Neuronal stem cell (in vitro differentiated cells): Measurements from ENCODE around the gene ST3GAL2.
A peak's percentile ranks its signal among the peaks of the same experiment; 100 is the strongest.

Experiments used
- DNase-seq: peaks from one replicate; pipeline ENCODE4 v3.0.0-alpha.2; 2013; ENCODE audit warnings: low spot score
- H2AFZ ChIP-seq: one replicate; pipeline ENCODE4 v1.6.1; 2013; ENCODE audit warnings: mild to moderate bottlenecking, low read length, inconsistent platforms
- H2AK5ac ChIP-seq: 2 replicates; pipeline ENCODE4 v1.6.1; 2013; ENCODE audit warnings: low read depth, mild to moderate bottlenecking, inconsistent platforms, low read length, moderate library complexity, mixed read lengths
- H2BK120ac ChIP-seq: 2 replicates; pipeline ENCODE4 v1.6.1; 2013; ENCODE audit warnings: low read depth, mild to moderate bottlenecking, inconsistent platforms, low read length, moderate library complexity, mixed read lengths
- H2BK12ac ChIP-seq: one replicate; pipeline ENCODE4 v1.6.1; 2013; ENCODE audit warnings: low read length, inconsistent platforms
- H2BK15ac ChIP-seq: 2 replicates; pipeline ENCODE4 v1.6.1; 2013; ENCODE audit warnings: mild to moderate bottlenecking, low read length, inconsistent platforms, mixed read lengths
- H2BK5ac ChIP-seq: one replicate; pipeline ENCODE4 v1.6.1; 2013; ENCODE audit warnings: inconsistent platforms, mild to moderate bottlenecking, low read length, moderate library complexity
- H3K14ac ChIP-seq: one replicate; pipeline ENCODE4 v1.6.1; 2013; ENCODE audit warnings: low read length, inconsistent platforms
- H3K18ac ChIP-seq: 2 replicates; pipeline ENCODE4 v1.6.1; 2013; ENCODE audit warnings: low read length, inconsistent platforms
- H3K23ac ChIP-seq: 2 replicates; pipeline ENCODE4 v1.6.1; 2013; ENCODE audit warnings: low read depth, mild to moderate bottlenecking, mixed read lengths, low read length, inconsistent platforms; ENCODE audit not compliant: poor library complexity
- H3K27ac ChIP-seq: replicated peaks from 3 replicates; pipeline ENCODE4 v1.5.1; 2013; ENCODE audit warnings: low read length, inconsistent platforms
- H3K27me3 ChIP-seq, 3 experiments: 2 replicates each; pipeline ENCODE4 v1.6.1; 2013; ENCODE audit warnings: low read length in 3 of 3, mild to moderate bottlenecking in 2 of 3, inconsistent platforms in 1 of 3, low read depth in 1 of 3, mixed read lengths in 1 of 3, moderate library complexity in 1 of 3; ENCODE audit not compliant: control insufficient read depth in 3 of 3, insufficient read depth in 3 of 3
- H3K36me3 ChIP-seq, 2 donors: replicated peaks in 1 of 2; 2 replicates each; pipeline ENCODE4 v1.6.1; 2013; ENCODE audit warnings: low read length in 2 of 2; ENCODE audit not compliant: control insufficient read depth in 2 of 2, insufficient read depth in 2 of 2
- H3K4ac ChIP-seq: 2 replicates; pipeline ENCODE4 v1.6.1; 2013; ENCODE audit warnings: inconsistent platforms, mild to moderate bottlenecking, low read length, moderate library complexity
- H3K4me1 ChIP-seq, 2 donors: 1 replicate in 1 of 2; 2 replicates in 1 of 2; pipeline ENCODE4 v1.6.1; 2013; ENCODE audit warnings: low read length in 2 of 2, low read depth in 1 of 2; ENCODE audit not compliant: control insufficient read depth in 2 of 2, insufficient read depth in 1 of 2
- H3K4me2 ChIP-seq: one replicate; pipeline ENCODE4 v1.6.1; 2013; ENCODE audit warnings: mild to moderate bottlenecking, low read length, inconsistent platforms; ENCODE audit not compliant: insufficient read depth, poor library complexity, severe bottlenecking
- H3K4me3 ChIP-seq, 2 donors: 2 replicates each; pipeline ENCODE4 v1.5.1; 2013; ENCODE audit warnings: low read length in 2 of 2, mild to moderate bottlenecking in 2 of 2, inconsistent platforms in 1 of 2, moderate library complexity in 1 of 2
- H3K79me1 ChIP-seq: one replicate; pipeline ENCODE4 v1.6.1; 2013; ENCODE audit warnings: low read depth, mild to moderate bottlenecking, inconsistent platforms, low read length, moderate library complexity
- H3K9ac ChIP-seq: one replicate; pipeline ENCODE4 v1.6.1; 2013; ENCODE audit warnings: mild to moderate bottlenecking, low read depth, low read length, inconsistent platforms; ENCODE audit not compliant: poor library complexity
- H3K9me3 ChIP-seq, 2 donors: replicated peaks in 1 of 2; 2 replicates each; pipeline versions ENCODE3 to v1.6.1; 2013; ENCODE audit warnings: low read length in 2 of 2, mild to moderate bottlenecking in 2 of 2, inconsistent platforms in 1 of 2, low read depth in 1 of 2, mixed read lengths in 1 of 2, moderate library complexity in 1 of 2; ENCODE audit not compliant: control insufficient read depth in 2 of 2, insufficient read depth in 1 of 2
- H4K8ac ChIP-seq: one replicate; pipeline ENCODE4 v1.6.1; 2013; ENCODE audit warnings: low read depth, mild to moderate bottlenecking, inconsistent platforms, low read length, moderate library complexity
- H4K91ac ChIP-seq: one replicate; pipeline ENCODE4 v1.6.1; 2013; ENCODE audit warnings: low read length, low read depth, mild to moderate bottlenecking, inconsistent platforms; ENCODE audit not compliant: poor library complexity
- WGBS, 2 donors: extraction: QIAGEN DNeasy Blood & Tissue Kit; methylation state at CpG; one replicate each; pipeline ENCODE4 v1.1.7; 2013; ENCODE audit warnings: missing lambda C conversion rate in 2 of 2, mixed read lengths in 1 of 2; ENCODE audit not compliant: insufficient read length in 2 of 2, insufficient replicate concordance in 1 of 2; ENCODE audit errors: extremely low coverage in 2 of 2; 5-methylcytosine and 5-hydroxymethylcytosine counted together

The ST3GAL2 gene

GRCh38 chr16:70470141-70470926, 31.4 kb upstream of the ST3GAL2 start:
- DNase-seq = no peak
- peaks cover 2% of the 10 kb centered on the region for H3K79me1 ChIP-seq
- H2AFZ ChIP-seq = no peak overlapping the region

GRCh38 chr16:70468776-70469525, 30.1 kb upstream of the ST3GAL2 start:
- Histone ChIP-seq H3K9me3 (no peaks in the 10 kb centered on the region), H3K36me3 (no peaks in the 10 kb centered on the region), H3K9ac (no peak overlapping the region), H2AK5ac (no peak overlapping the region), H2BK15ac (no peak overlapping the region), H3K79me1 (peaks cover under 1% of the 10 kb centered on the region), H2BK120ac (no peak overlapping the region), H3K27me3 (no peaks in the 10 kb centered on the region), H4K91ac (no peak overlapping the region), H4K8ac (no peak overlapping the region), H3K4ac (no peak overlapping the region), H2AFZ (no peak overlapping the region), H3K14ac (no peak overlapping the region), H3K23ac (no peak overlapping the region), H2BK5ac (no peak overlapping the region), H3K18ac (no peak overlapping the region), H3K27ac (no peak overlapping the region), H3K4me3 (no peak overlapping the region), H3K4me1 (peaks cover 0 to 7% of the 10 kb centered on the region in 2 donors), H2BK12ac (no peak overlapping the region), H3K4me2 (no peak overlapping the region)
- WGBS, 2 donors = no CpG with 5 or more reads among the region's 16 CpGs
- no peak for DNase-seq

More at GRCh38 chr16:70470141-70470926, 31.4 kb upstream of the ST3GAL2 start:
- WGBS, 2 donors = no CpG with 5 or more reads among the region's 10 CpGs
- peak overlapping the region; percentile 89 for H3K23ac ChIP-seq
- H3K14ac ChIP-seq = no peak overlapping the region
- no peaks in the 10 kb centered on the region for H3K9me3 ChIP-seq
- H3K27me3 ChIP-seq = no peaks in the 10 kb centered on the region
- no peaks in the 10 kb centered on the region for H3K36me3 ChIP-seq
- peak overlapping the region; percentile 35 for H3K18ac ChIP-seq
- H2BK12ac ChIP-seq = peak overlapping the region; percentile 82
- no peak overlapping the region for H3K4me3 ChIP-seq
- no peak overlapping the region for H3K9ac ChIP-seq
- H2AK5ac ChIP-seq = peak overlapping the region; percentile 96
- no peak overlapping the region for H3K27ac ChIP-seq
- H4K8ac ChIP-seq = peak overlapping the region; percentile 48
- H3K4me1 ChIP-seq = peaks cover 2 to 7% of the 10 kb centered on the region in 2 donors
- H3K4me2 ChIP-seq = no peak overlapping the region
- peak overlapping the region; percentile 21 for H2BK15ac ChIP-seq
- no peak overlapping the region for H2BK120ac ChIP-seq
- H2BK5ac ChIP-seq = no peak overlapping the region
- no peak overlapping the region for H3K4ac ChIP-seq
- no peak overlapping the region for H4K91ac ChIP-seq

GRCh38 chr16:70467608-70468007, 28.7 kb upstream of the ST3GAL2 start:
- Histone ChIP-seq H4K8ac (no peak overlapping the region), H3K79me1 (no peaks in the 10 kb centered on the region), H3K23ac (peak overlapping the region; percentile 20), H3K4me3 (no peak overlapping the region), H3K9me3 (no peaks in the 10 kb centered on the region), H3K4me1 (peaks cover 0 to 7% of the 10 kb centered on the region in 2 donors), H3K14ac (no peak overlapping the region), H3K36me3 (no peaks in the 10 kb centered on the region), H2AFZ (no peak overlapping the region), H3K9ac (no peak overlapping the region), H3K18ac (no peak overlapping the region), H4K91ac (no peak overlapping the region), H2BK12ac (no peak overlapping the region), H3K4ac (no peak overlapping the region), H3K4me2 (no peak overlapping the region), H3K27me3 (no peaks in the 10 kb centered on the region), H2BK15ac (no peak overlapping the region), H3K27ac (no peak overlapping the region), H2BK120ac (no peak overlapping the region), H2AK5ac (no peak overlapping the region), H2BK5ac (no peak overlapping the region)
- no peak for DNase-seq
- no CpG with 5 or more reads among the region's 8 CpGs for WGBS, 2 donors

GRCh38 chr16:70467113-70467512, 28.2 kb upstream of the ST3GAL2 start:
- H2AK5ac ChIP-seq = no peak overlapping the region
- H3K36me3 ChIP-seq = no peaks in the 10 kb centered on the region
- H2AFZ ChIP-seq = no peak overlapping the region
- no peak overlapping the region for H3K4ac ChIP-seq
- H3K27me3 ChIP-seq = no peaks in the 10 kb centered on the region
- no peak overlapping the region for H4K8ac ChIP-seq
- H3K4me1 ChIP-seq = peaks cover 0 to 7% of the 10 kb centered on the region in 2 donors
- H3K4me3 ChIP-seq = no peak overlapping the region
- H2BK5ac ChIP-seq = no peak overlapping the region
- no peak overlapping the region for H3K14ac ChIP-seq
- DNase-seq = no peak
- H3K4me2 ChIP-seq = no peak overlapping the region
- no peak overlapping the region for H3K9ac ChIP-seq
- no peak overlapping the region for H4K91ac ChIP-seq
- no peak overlapping the region for H2BK12ac ChIP-seq
- no peaks in the 10 kb centered on the region for H3K79me1 ChIP-seq
- WGBS, 2 donors = no CpG with 5 or more reads among the region's 11 CpGs
- no peak overlapping the region for H2BK15ac ChIP-seq
- H3K23ac ChIP-seq = peak overlapping the region; percentile 20
- H2BK120ac ChIP-seq = no peak overlapping the region
- no peak overlapping the region for H3K18ac ChIP-seq
- H3K9me3 ChIP-seq = no peaks in the 10 kb centered on the region
- H3K27ac ChIP-seq = no peak overlapping the region
